ENCODE measurements around the gene XYLT1.

DNA sequence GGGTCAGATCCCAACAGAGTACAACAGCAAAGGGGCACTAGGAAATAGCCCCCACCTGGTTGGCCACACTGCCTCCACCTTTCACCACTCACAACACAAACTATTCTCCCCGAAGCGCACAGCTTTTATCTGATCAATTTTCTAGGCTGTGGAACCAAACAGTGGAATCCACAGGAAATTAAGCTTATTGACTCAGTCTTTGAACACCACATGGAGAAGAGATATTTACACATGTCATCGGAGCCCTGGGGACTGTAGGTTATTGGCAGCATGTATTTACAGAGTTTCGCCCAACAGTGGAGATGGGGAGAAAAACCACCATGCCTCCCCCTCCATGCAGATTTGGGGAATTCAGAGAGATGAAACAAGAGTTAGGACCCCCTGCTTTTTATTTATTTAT, 154.8 kb downstream of the XYLT1 start:
- no peak for TF ChIP-seq POLR2A (IDR thresholded peaks at IDR 0.05)
- TF ChIP-seq, protein P1, sequence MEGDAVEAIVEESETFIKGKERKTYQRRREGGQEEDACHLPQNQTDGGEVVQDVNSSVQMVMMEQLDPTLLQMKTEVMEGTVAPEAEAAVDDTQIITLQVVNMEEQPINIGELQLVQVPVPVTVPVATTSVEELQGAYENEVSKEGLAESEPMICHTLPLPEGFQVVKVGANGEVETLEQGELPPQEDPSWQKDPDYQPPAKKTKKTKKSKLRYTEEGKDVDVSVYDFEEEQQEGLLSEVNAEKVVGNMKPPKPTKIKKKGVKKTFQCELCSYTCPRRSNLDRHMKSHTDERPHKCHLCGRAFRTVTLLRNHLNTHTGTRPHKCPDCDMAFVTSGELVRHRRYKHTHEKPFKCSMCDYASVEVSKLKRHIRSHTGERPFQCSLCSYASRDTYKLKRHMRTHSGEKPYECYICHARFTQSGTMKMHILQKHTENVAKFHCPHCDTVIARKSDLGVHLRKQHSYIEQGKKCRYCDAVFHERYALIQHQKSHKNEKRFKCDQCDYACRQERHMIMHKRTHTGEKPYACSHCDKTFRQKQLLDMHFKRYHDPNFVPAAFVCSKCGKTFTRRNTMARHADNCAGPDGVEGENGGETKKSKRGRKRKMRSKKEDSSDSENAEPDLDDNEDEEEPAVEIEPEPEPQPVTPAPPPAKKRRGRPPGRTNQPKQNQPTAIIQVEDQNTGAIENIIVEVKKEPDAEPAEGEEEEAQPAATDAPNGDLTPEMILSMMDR (IDR thresholded peaks at IDR 0.05), result no peak
